Measurements from ENCODE around the gene TIMP2.

DNA sequence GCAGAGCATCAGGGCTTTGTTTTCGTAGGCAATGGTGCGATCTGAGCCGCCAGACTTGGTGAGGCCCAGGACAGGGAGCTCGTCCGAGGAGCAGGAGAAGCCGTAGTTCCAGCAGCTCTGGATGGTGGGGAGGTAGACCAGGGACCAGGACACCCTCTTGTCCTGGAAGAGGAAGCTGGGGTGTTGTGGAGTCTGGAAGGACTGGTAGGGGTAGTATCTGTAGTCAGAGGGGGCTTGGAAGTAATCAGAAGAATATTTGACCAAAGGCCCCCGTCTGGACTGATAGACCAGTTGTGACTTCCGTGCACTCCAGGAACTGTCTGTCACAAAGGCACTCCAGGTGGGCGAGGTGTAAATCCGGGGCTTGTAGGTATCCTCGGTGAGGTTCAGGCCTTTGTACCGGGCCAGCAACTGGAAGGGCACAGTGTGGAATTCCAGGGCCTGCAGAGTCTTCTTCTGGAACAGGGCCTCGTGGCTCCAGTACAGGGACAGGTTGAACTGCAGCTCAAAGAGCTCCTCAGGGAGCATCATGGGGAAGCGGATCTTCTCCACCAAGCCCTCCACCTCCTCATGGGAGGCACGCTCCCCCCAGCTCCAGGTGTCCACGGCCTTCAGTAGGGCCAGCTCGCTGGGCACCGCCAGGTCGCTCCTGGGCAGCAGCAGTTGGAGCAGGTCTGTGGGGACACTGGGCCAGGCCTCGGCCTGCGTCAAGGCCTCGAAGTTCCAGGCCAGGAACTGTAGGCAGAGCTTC is 46.7 kb upstream of the TIMP2 start:
- TF ChIP-seq, protein P1, sequence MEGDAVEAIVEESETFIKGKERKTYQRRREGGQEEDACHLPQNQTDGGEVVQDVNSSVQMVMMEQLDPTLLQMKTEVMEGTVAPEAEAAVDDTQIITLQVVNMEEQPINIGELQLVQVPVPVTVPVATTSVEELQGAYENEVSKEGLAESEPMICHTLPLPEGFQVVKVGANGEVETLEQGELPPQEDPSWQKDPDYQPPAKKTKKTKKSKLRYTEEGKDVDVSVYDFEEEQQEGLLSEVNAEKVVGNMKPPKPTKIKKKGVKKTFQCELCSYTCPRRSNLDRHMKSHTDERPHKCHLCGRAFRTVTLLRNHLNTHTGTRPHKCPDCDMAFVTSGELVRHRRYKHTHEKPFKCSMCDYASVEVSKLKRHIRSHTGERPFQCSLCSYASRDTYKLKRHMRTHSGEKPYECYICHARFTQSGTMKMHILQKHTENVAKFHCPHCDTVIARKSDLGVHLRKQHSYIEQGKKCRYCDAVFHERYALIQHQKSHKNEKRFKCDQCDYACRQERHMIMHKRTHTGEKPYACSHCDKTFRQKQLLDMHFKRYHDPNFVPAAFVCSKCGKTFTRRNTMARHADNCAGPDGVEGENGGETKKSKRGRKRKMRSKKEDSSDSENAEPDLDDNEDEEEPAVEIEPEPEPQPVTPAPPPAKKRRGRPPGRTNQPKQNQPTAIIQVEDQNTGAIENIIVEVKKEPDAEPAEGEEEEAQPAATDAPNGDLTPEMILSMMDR (IDR thresholded peaks at IDR 0.05), result no peak
- TF ChIP-seq POLR2A (IDR thresholded peaks at IDR 0.05), result no peak
